IMR-90 (cell line): ENCODE measurements around the gene SLC38A3. TPM values are rescaled to one million over a fixed set of nuclear protein-coding genes. Genes with fewer than 3 reads are reported as not detected.

Source experiments
- ATAC-seq: fragments of 200-7000 bp; cut with Tn5 transposase; 2 replicates; pipeline ENCODE4 v1.9.1; 2020; ENCODE audit warnings: low read depth, mild to moderate bottlenecking, moderate library complexity
- BruUV-seq: library from RNA; stranded (reverse); fragments of 400-500 nt; replicated peaks from 2 replicates; lab custom pipeline; 2021; lab: Mats Ljungman, UMichigan
- CTCF ChIA-PET: fragments of 300-600 bp; formaldehyde crosslinking; extraction: SDS; loops from one replicate; lab custom pipeline; 2021; ENCODE audit warnings: antibody characterized with exemption; lab: Yijun Ruan, JAX
- POLR2A ChIA-PET: fragments of 300-600 bp; sonication (Branson Sonifier 250); formaldehyde crosslinking; loops from one replicate; lab custom pipeline; 2022; ENCODE audit warnings: antibody characterized with exemption; ENCODE audit not compliant: unreplicated experiment; lab: Charles Lee
- DNase-seq: peaks from one replicate; pipeline ENCODE4 v3.0.0; 2013
- H2AFZ ChIP-seq: replicated peaks from 2 replicates; pipeline ENCODE3; 2013; ENCODE audit warnings: low read length, mild to moderate bottlenecking; ENCODE audit not compliant: poor library complexity
- H2AK5ac ChIP-seq: 2 replicates; pipeline ENCODE4 v1.6.1; 2013; ENCODE audit warnings: low read depth, low read length, inconsistent platforms
- H2AK9ac ChIP-seq: replicated peaks from 2 replicates; pipeline ENCODE3; 2013; ENCODE audit warnings: mild to moderate bottlenecking, low read depth, low read length, moderate library complexity; ENCODE audit not compliant: poor library complexity
- H2BK120ac ChIP-seq: 2 replicates; pipeline ENCODE4 v1.6.1; 2013; ENCODE audit warnings: low read depth, low read length, inconsistent platforms
- H2BK15ac ChIP-seq: 3 replicates; pipeline ENCODE4 v1.6.1; 2013; ENCODE audit warnings: low read depth, low read length, inconsistent platforms
- H2BK20ac ChIP-seq: 2 replicates; pipeline ENCODE4 v1.6.1; 2013; ENCODE audit warnings: low read depth, mild to moderate bottlenecking, inconsistent platforms, low read length, moderate library complexity
- H2BK5ac ChIP-seq: 2 replicates; pipeline ENCODE4 v1.6.1; 2013; ENCODE audit warnings: mild to moderate bottlenecking, low read depth, low read length, inconsistent platforms; ENCODE audit not compliant: poor library complexity, severe bottlenecking
- H3K14ac ChIP-seq: replicated peaks from 2 replicates; pipeline ENCODE4 v1.6.1; 2013; ENCODE audit warnings: low read depth, low read length, inconsistent platforms
- H3K18ac ChIP-seq: 2 replicates; pipeline ENCODE4 v1.6.1; 2013; ENCODE audit warnings: low read depth, low read length, control low read depth
- H3K23ac ChIP-seq: 2 replicates; pipeline ENCODE4 v1.6.1; 2013; ENCODE audit warnings: low read depth, low read length, inconsistent platforms
- H3K27ac ChIP-seq: 2 replicates; pipeline ENCODE4 v1.5.1; 2013; ENCODE audit warnings: mild to moderate bottlenecking, control low read depth, low read length; ENCODE audit not compliant: insufficient read depth
- H3K27me3 ChIP-seq: 2 replicates; pipeline ENCODE4 v1.6.1; 2013; ENCODE audit warnings: low read length; ENCODE audit not compliant: control insufficient read depth, insufficient read depth
- H3K36me3 ChIP-seq: 2 replicates; pipeline ENCODE4 v1.6.1; 2013; ENCODE audit warnings: low read length, mixed read lengths; ENCODE audit not compliant: control insufficient read depth, insufficient read depth
- H3K4ac ChIP-seq: 2 replicates; pipeline ENCODE4 v1.6.1; 2013; ENCODE audit warnings: low read depth, low read length, inconsistent platforms
- H3K4me1 ChIP-seq: 2 replicates; pipeline ENCODE4 v1.6.1; 2013; ENCODE audit warnings: low read length, mixed read lengths; ENCODE audit not compliant: control insufficient read depth, insufficient read depth
- H3K4me2 ChIP-seq: 2 replicates; pipeline ENCODE4 v1.6.1; 2013; ENCODE audit warnings: low read depth, mild to moderate bottlenecking, control low read depth, low read length, moderate library complexity
- H3K4me3 ChIP-seq: 2 replicates; pipeline ENCODE4 v1.5.1; 2013; ENCODE audit warnings: low read depth, mild to moderate bottlenecking, control low read depth, low read length, moderate library complexity; ENCODE audit not compliant: insufficient read depth
- H3K56ac ChIP-seq: 2 replicates; pipeline ENCODE4 v1.6.1; 2013; ENCODE audit warnings: low read length, inconsistent platforms; ENCODE audit not compliant: insufficient read depth; ENCODE audit errors: extremely low read depth
- H3K79me1 ChIP-seq, 2 experiments: 2 replicates each; pipeline ENCODE4 v1.6.1; 2013; ENCODE audit warnings: low read length in 2 of 2, inconsistent platforms in 1 of 2, low read depth in 1 of 2
- H3K9ac ChIP-seq: 2 replicates; pipeline ENCODE4 v1.6.1; 2013; ENCODE audit warnings: low read depth, low read length, control low read depth
- H3K9me1 ChIP-seq: 2 replicates; pipeline ENCODE4 v1.6.1; 2013; ENCODE audit warnings: low read length, inconsistent platforms; ENCODE audit not compliant: insufficient read depth
- H3K9me3 ChIP-seq: 2 replicates; pipeline ENCODE4 v1.6.1; 2013; ENCODE audit warnings: low read length; ENCODE audit not compliant: control insufficient read depth, insufficient read depth
- H4K20me1 ChIP-seq: 2 replicates; pipeline ENCODE4 v1.6.1; 2013; ENCODE audit warnings: low read length, inconsistent platforms; ENCODE audit not compliant: insufficient read depth
- H4K5ac ChIP-seq: 2 replicates; pipeline ENCODE4 v1.6.1; 2013; ENCODE audit warnings: mild to moderate bottlenecking, low read depth, low read length, control low read depth
- H4K8ac ChIP-seq, 2 experiments: 2 replicates each; pipeline ENCODE4 v1.6.1; 2013; ENCODE audit warnings: low read depth in 2 of 2, low read length in 2 of 2, control low read depth in 1 of 2, inconsistent platforms in 1 of 2
- H4K91ac ChIP-seq: 2 replicates; pipeline ENCODE4 v1.6.1; 2013; ENCODE audit warnings: low read depth, low read length, inconsistent platforms; ENCODE audit not compliant: insufficient read depth
- BHLHE40 ChIP-seq: fragments of 150-350 bp; IDR thresholded peaks from 2 replicates; pipeline ENCODE4 v1.6.1; 2016; ENCODE audit warnings: mild to moderate bottlenecking, low read depth, low read length
- CEBPB ChIP-seq: IDR thresholded peaks from 2 replicates; pipeline ENCODE4 v1.6.1; 2012; ENCODE audit warnings: low read depth, low read length, improper control_type of control experiment
- CTCF ChIP-seq: conservative IDR thresholded peaks from 2 replicates; pipeline ENCODE4 v1.5.1; 2012; ENCODE audit warnings: mild to moderate bottlenecking, low read depth, low read length, improper control_type of control experiment
- ELK1 ChIP-seq: fragments of 150-350 bp; IDR thresholded peaks from 2 replicates; pipeline ENCODE4 v1.6.1; 2016; ENCODE audit warnings: low read depth, mild to moderate bottlenecking, low read length, moderate library complexity, borderline replicate concordance
- MAFK ChIP-seq: IDR thresholded peaks from 2 replicates; pipeline ENCODE4 v1.6.1; 2012; ENCODE audit warnings: low read depth, low read length, improper control_type of control experiment
- MXI1 ChIP-seq: IDR thresholded peaks from 2 replicates; pipeline ENCODE4 v1.6.1; 2012; ENCODE audit warnings: low read depth, mild to moderate bottlenecking, low read length, moderate library complexity, borderline replicate concordance
- RAD21 ChIP-seq: IDR thresholded peaks from 2 replicates; pipeline ENCODE4 v1.6.1; 2012; ENCODE audit warnings: low read length, improper control_type of control experiment
- RCOR1 ChIP-seq: IDR thresholded peaks from 2 replicates; pipeline ENCODE4 v1.6.1; 2012; ENCODE audit warnings: mild to moderate bottlenecking, low read length, improper control_type of control experiment; ENCODE audit not compliant: insufficient replicate concordance
- RFX5 ChIP-seq: IDR thresholded peaks from 2 replicates; pipeline ENCODE4 v1.8.0; 2012; ENCODE audit warnings: low read depth, mild to moderate bottlenecking, low read length, moderate library complexity
- SMC3 ChIP-seq: fragments of 150-350 bp; IDR thresholded peaks from 2 replicates; pipeline ENCODE4 v1.6.1; 2016; ENCODE audit warnings: low read depth, mild to moderate bottlenecking, antibody characterized with exemption, low read length, moderate library complexity
- USF2 ChIP-seq: fragments of 150-350 bp; IDR thresholded peaks from 2 replicates; pipeline ENCODE4 v1.6.1; 2017; ENCODE audit warnings: mild to moderate bottlenecking, antibody characterized with exemption, low read length, low read depth
- WGBS, 2 experiments: methylation state at CpG; one replicate each; pipeline versions ENCODE4 v1.1.5 to v1.1.7; 2013; ENCODE audit warnings: missing lambda C conversion rate in 2 of 2; ENCODE audit not compliant: insufficient read length in 1 of 2; ENCODE audit errors: extremely low coverage in 2 of 2; 5-methylcytosine and 5-hydroxymethylcytosine counted together
- dilution Hi-C: fragments of 300-500 bp; cut with HindIII; formaldehyde crosslinking; loops from one replicate; pipeline ENCODE4 v1.14.3; 2018; ENCODE audit warnings: low sequenced_read_pairs; ENCODE audit not compliant: unreplicated experiment
- in situ Hi-C: fragments of 300-500 bp; cut with MboI; formaldehyde crosslinking; loops from 3 replicates; pipeline ENCODE4 v1.14.3; 2019; ENCODE audit warnings: low sequenced_read_pairs, inconsistent platforms, mixed read lengths
- intact Hi-C: fragments of 100-400 bp; cut with micrococcal nuclease; formaldehyde crosslinking; loops from 2 replicates; pipeline ENCODE4 v1.10.0; 2022
- polyA plus RNA-seq, 3 experiments: library from polyadenylated mRNA; depleted of rRNA; stranded (reverse); fragments of >200 nt; gene quantifications; 2 replicates each; pipeline ENCODE4 v1.2.3, GENCODE V29; 2012; ENCODE audit warnings: low replicate concordance in 1 of 3
- total RNA-seq: library from RNA; depleted of rRNA; stranded (reverse); fragments of >200 nt; gene quantifications from 2 replicates; pipeline ENCODE4 v1.2.3, GENCODE V29; 2012

SLC38A3 gene
- total and polyA plus RNA-seq, 2 of the 4 experiments (the other 2 are of a cell fraction) = 0.12 to 0.36 TPM

GRCh38 chr3:50229490-50229889 lies 24.4 kb downstream of the SLC38A3 start:
- Histone ChIP-seq H2AFZ (no peak overlapping the region), H3K4me2 (no peak overlapping the region), H3K9me3 (no peaks in the 10 kb centered on the region), H4K8ac (no peak overlapping the region), H2AK5ac (no peak overlapping the region), H3K36me3 (no peaks in the 10 kb centered on the region), H3K27ac (no peak overlapping the region), H3K4me1 (peaks cover 7% of the 10 kb centered on the region), H3K18ac (no peak overlapping the region), H3K56ac (no peak overlapping the region), H2BK5ac (no peak overlapping the region), H3K4ac (no peak overlapping the region), H3K14ac (no peak overlapping the region), H4K91ac (no peak overlapping the region), H2BK120ac (no peak overlapping the region), H2BK15ac (no peak overlapping the region), H3K9me1 (peaks cover 9% of the 10 kb centered on the region; the same call in 1 of the 2 replicates), H4K20me1 (no peaks in the 10 kb centered on the region), H3K27me3 (no peaks in the 10 kb centered on the region), H3K9ac (no peak overlapping the region), H3K79me1 (peaks cover 0 to 12% of the 10 kb centered on the region in 2 experiments; a peak in 2 of 4 replicates), H2AK9ac (peak overlapping the region; percentile 76), H3K23ac (no peak overlapping the region), H4K5ac (no peak overlapping the region), H3K4me3 (no peak overlapping the region), H2BK20ac (no peak overlapping the region)
- intact Hi-C loops = loop anchor here (5.0 kb wide), 1 partner anchor 313 kb away; no protein-coding TSS in a partner anchor
- no TSS peak for BruUV-seq
- ATAC-seq (no peak), DNase-seq (no peak)
- dilution Hi-C loops = no loop called here
- ChIA-PET CTCF (interaction anchor here (1.6 kb wide), 1 partner anchor 17 kb away, joined by 6 read pairs; no protein-coding TSS in a partner anchor), POLR2A (no interaction called here)
- TF ChIP-seq USF2 (no peak), RCOR1 (no peak), BHLHE40 (no peak), SMC3 (no peak), RFX5 (no peak), MXI1 (no peak), RAD21 (no peak), ELK1 (no peak), CTCF (no peak), MAFK (no peak), CEBPB (no peak)
- in situ Hi-C loops = loop anchor here (5.0 kb wide), 2 partner anchors 37 to 43 kb away; partner anchors contain the start of gene GNAT1
- 86% methylated on average over 1 of the region's 3 CpGs; no CpG with 5 or more reads in 1 of the 2 experiments for WGBS, 2 experiments
